GM12878 (cell line): ENCODE measurements around the gene HLA-F. TPM values are rescaled to one million over a fixed set of nuclear protein-coding genes. Genes with fewer than 3 reads are reported as not detected.

Experiments used
- ATAC-seq: fragments of 200-7000 bp; cut with Tn5 transposase; 3 replicates; pipeline ENCODE4 v1.9.1; 2020; ENCODE audit warnings: mild to moderate bottlenecking, moderate library complexity
- BruUV-seq: library from RNA; stranded (reverse); fragments of 400-500 nt; replicated peaks from 2 replicates; lab custom pipeline; 2021; lab: Mats Ljungman, UMichigan
- CTCF ChIA-PET: fragments of 300-600 bp; sonication (Branson Sonifier 250); formaldehyde crosslinking; extraction: SDS; loops from one replicate; lab custom pipeline; 2021; ENCODE audit warnings: inconsistent platforms; lab: Yijun Ruan, JAX
- POLR2A ChIA-PET: fragments of 350-600 bp; formaldehyde crosslinking; extraction: SDS; loops from one replicate; lab custom pipeline; 2021; ENCODE audit warnings: inconsistent platforms; lab: Charles Lee
- RAD21 ChIA-PET: fragments of 300-600 bp; sonication (Branson Sonifier 250); formaldehyde crosslinking; loops from one replicate; lab custom pipeline; 2023; ENCODE audit warnings: antibody characterized with exemption; ENCODE audit not compliant: unreplicated experiment; lab: Charles Lee
- SMC1A ChIA-PET: fragments of 300-600 bp; sonication (Branson Sonifier 250); formaldehyde crosslinking; loops from one replicate; lab custom pipeline; 2023; ENCODE audit not compliant: unreplicated experiment, uncharacterized antibody; lab: Charles Lee
- DNase-seq: peaks from one replicate; pipeline ENCODE4 v3.0.0-alpha.2; 2011; ENCODE audit warnings: low read depth, low spot score
- FAIRE-seq: peaks from 3 replicates; lab custom pipeline; 2011; peaks lifted over from hg19 to GRCh38; lab: Jason Lieb, UNC
- H2AFZ ChIP-seq: 2 replicates; pipeline ENCODE4 v1.6.0; 2011; ENCODE audit warnings: low read depth, low read length, control low read depth; ENCODE audit not compliant: control insufficient read depth
- H3K27ac ChIP-seq: 2 replicates; pipeline ENCODE4 v1.5.1; 2011; ENCODE audit warnings: control low read depth; ENCODE audit not compliant: control insufficient read depth, insufficient read depth
- H3K27me3 ChIP-seq, 2 experiments: replicated peaks in 1 of 2; 2 replicates each; pipeline versions ENCODE4 v1.6.0 to v1.6.1; 2011; ENCODE audit warnings: low read length in 1 of 2; ENCODE audit not compliant: control insufficient read depth in 2 of 2, insufficient read depth in 2 of 2
- H3K36me3 ChIP-seq, 2 experiments: 2 replicates each; pipeline ENCODE4 v1.5.1; 2011; ENCODE audit warnings: low read length in 1 of 2; ENCODE audit not compliant: control insufficient read depth in 2 of 2, insufficient read depth in 2 of 2
- H3K4me1 ChIP-seq: 2 replicates; pipeline ENCODE4 v1.6.1; 2011; ENCODE audit warnings: mild to moderate bottlenecking, low read length, moderate library complexity, mixed read lengths; ENCODE audit not compliant: control insufficient read depth, insufficient read depth
- H3K4me2 ChIP-seq: 2 replicates; pipeline ENCODE4 v1.6.0; 2011; ENCODE audit warnings: control low read depth; ENCODE audit not compliant: control insufficient read depth, insufficient read depth
- H3K4me3 ChIP-seq: fragments of 200-600 bp; sonication (generic); 2 replicates; pipeline ENCODE4 v1.5.1; 2016
- H3K79me2 ChIP-seq: 2 replicates; pipeline ENCODE4 v1.6.0; 2011; ENCODE audit warnings: low read length; ENCODE audit not compliant: control insufficient read depth, insufficient read depth
- H3K9ac ChIP-seq: 2 replicates; pipeline ENCODE4 v1.8.0; 2011; ENCODE audit warnings: low read length, control low read depth, mixed read lengths; ENCODE audit not compliant: control insufficient read depth, insufficient read depth
- H3K9me3 ChIP-seq: replicated peaks from 3 replicates; pipeline ENCODE4 v1.5.1; 2011; ENCODE audit warnings: mild to moderate bottlenecking, low read length; ENCODE audit not compliant: control insufficient read depth, insufficient read depth
- H4K20me1 ChIP-seq: 2 replicates; pipeline ENCODE4 v1.6.0; 2011; ENCODE audit not compliant: control insufficient read depth, insufficient read depth
- BHLHE40 ChIP-seq, 2 experiments: fragments of 450-650 bp in 1 of 2; IDR thresholded peaks; 2 replicates each; pipeline ENCODE4 v1.6.1; 2011 to 2017; ENCODE audit warnings: low read depth in 2 of 2, borderline replicate concordance in 1 of 2, improper control_type of control experiment in 1 of 2, low read length in 1 of 2, mild to moderate bottlenecking in 1 of 2
- FOXM1 ChIP-seq: IDR thresholded peaks from 2 replicates; pipeline ENCODE4 v1.6.1; 2012; ENCODE audit warnings: low read depth, mild to moderate bottlenecking, inconsistent platforms, low read length, moderate library complexity
- HCFC1 ChIP-seq: fragments of 150-350 bp; IDR thresholded peaks from 2 replicates; pipeline ENCODE4 v1.6.1; 2014; ENCODE audit warnings: low read length
- NR2F1 ChIP-seq: fragments of 450-650 bp; conservative IDR thresholded peaks from 2 replicates; pipeline ENCODE4 v1.6.1; 2017; ENCODE audit warnings: mild to moderate bottlenecking
- SMC3 ChIP-seq: IDR thresholded peaks from 2 replicates; pipeline ENCODE4 v1.6.1; 2011; ENCODE audit warnings: low read length, improper control_type of control experiment, borderline replicate concordance
- WGBS: methylation state at CpG from one replicate; pipeline ENCODE4 v1.1.6; 2016; ENCODE audit warnings: low lambda C conversion rate; ENCODE audit not compliant: insufficient replicate concordance, insufficient coverage; ENCODE audit errors: missing lambda C conversion rate; 5-methylcytosine and 5-hydroxymethylcytosine counted together
- in situ Hi-C: fragments of 300-500 bp; cut with MboI; formaldehyde crosslinking; loops from 9 replicates; pipeline ENCODE4 v1.14.3; 2018; ENCODE audit warnings: mixed read lengths
- intact Hi-C: fragments of 100-400 bp; cut with micrococcal nuclease; formaldehyde crosslinking; loops from one replicate; pipeline ENCODE4 v1.14.2; 2022; ENCODE audit not compliant: unreplicated experiment
- polyA plus RNA-seq, 11 experiments: library from polyadenylated mRNA; depleted of rRNA in 4 of 11; unstranded in 6 of 11; stranded (reverse) in 5 of 11; fragments of >200 nt; fragmentation: Nextera tagmentation in 4 of 11; fragmentation: Illumina TruSeq in 1 of 11; extraction: Ambion mirVana in 4 of 11; extraction: Trizol in 1 of 11; gene quantifications; 1 replicate in 1 of 11; 2 replicates in 10 of 11; pipeline versions ENCODE4 v1.2.1 to v1.2.3, GENCODE V29; 2011 to 2016; ENCODE audit warnings: inconsistent platforms in 2 of 11, missing spikeins in 2 of 11, low read depth in 1 of 11
- total RNA-seq, 4 experiments: library from RNA; depleted of rRNA in 3 of 4; stranded (reverse); fragments of >200 nt in 3 of 4; fragmentation: Illumina TruSeq in 1 of 4; extraction: Trizol in 1 of 4; gene quantifications; 2 replicates each; pipeline versions ENCODE4 v1.2.1 to v1.2.3, GENCODE V29; 2013 to 2021
- TF ChIP-seq, protein P1 (sequence below): IDR thresholded peaks from 2 replicates; pipeline ENCODE4 v1.6.1; 2012; ENCODE audit warnings: improper control_type of control experiment, low read depth, low read length; ENCODE audit not compliant: insufficient replicate concordance
- TF ChIP-seq, protein P2 (sequence below): IDR thresholded peaks from 2 replicates; pipeline ENCODE4 v1.6.1; 2012; ENCODE audit warnings: low read depth, low read length, improper control_type of control experiment
- TF ChIP-seq, protein P3 (sequence below): fragments of 450-650 bp; IDR thresholded peaks from 2 replicates; pipeline ENCODE4 v1.6.1; 2018; ENCODE audit warnings: borderline replicate concordance, mild to moderate bottlenecking; ENCODE audit not compliant: partially characterized antibody
- TF ChIP-seq, protein P4 (sequence below): fragments of 450-650 bp; formaldehyde crosslinking; IDR thresholded peaks from 2 replicates; pipeline ENCODE4 v1.4.0; 2020; ENCODE audit warnings: mild to moderate bottlenecking, moderate library complexity

HLA-F gene
- total and polyA plus RNA-seq, 10 of the 15 experiments (the other 5 are each of a cell fraction or from before 2014, with no cell fraction given), result 30.1 to 342 (median 145) TPM

DNA sequence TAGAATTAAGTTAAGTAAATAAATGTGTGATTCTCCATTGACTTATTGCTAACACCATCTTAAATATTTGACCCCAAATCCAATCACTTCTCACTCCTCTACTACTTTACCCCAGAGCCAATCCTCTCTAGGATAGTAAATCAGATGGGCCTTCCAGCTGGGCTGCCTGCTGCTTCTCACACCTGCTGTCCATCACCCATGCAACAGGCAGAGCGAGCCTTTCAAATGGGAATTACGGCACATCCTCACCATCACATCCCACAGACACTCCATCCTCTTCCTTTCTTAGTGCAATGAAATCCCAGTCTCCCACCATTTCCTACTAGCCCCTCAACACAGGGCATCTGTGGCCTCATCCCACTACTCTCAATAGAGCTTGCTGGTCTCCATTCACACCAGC, 34.0 kb downstream of the HLA-F start (continued):
- TF ChIP-seq, protein P1, sequence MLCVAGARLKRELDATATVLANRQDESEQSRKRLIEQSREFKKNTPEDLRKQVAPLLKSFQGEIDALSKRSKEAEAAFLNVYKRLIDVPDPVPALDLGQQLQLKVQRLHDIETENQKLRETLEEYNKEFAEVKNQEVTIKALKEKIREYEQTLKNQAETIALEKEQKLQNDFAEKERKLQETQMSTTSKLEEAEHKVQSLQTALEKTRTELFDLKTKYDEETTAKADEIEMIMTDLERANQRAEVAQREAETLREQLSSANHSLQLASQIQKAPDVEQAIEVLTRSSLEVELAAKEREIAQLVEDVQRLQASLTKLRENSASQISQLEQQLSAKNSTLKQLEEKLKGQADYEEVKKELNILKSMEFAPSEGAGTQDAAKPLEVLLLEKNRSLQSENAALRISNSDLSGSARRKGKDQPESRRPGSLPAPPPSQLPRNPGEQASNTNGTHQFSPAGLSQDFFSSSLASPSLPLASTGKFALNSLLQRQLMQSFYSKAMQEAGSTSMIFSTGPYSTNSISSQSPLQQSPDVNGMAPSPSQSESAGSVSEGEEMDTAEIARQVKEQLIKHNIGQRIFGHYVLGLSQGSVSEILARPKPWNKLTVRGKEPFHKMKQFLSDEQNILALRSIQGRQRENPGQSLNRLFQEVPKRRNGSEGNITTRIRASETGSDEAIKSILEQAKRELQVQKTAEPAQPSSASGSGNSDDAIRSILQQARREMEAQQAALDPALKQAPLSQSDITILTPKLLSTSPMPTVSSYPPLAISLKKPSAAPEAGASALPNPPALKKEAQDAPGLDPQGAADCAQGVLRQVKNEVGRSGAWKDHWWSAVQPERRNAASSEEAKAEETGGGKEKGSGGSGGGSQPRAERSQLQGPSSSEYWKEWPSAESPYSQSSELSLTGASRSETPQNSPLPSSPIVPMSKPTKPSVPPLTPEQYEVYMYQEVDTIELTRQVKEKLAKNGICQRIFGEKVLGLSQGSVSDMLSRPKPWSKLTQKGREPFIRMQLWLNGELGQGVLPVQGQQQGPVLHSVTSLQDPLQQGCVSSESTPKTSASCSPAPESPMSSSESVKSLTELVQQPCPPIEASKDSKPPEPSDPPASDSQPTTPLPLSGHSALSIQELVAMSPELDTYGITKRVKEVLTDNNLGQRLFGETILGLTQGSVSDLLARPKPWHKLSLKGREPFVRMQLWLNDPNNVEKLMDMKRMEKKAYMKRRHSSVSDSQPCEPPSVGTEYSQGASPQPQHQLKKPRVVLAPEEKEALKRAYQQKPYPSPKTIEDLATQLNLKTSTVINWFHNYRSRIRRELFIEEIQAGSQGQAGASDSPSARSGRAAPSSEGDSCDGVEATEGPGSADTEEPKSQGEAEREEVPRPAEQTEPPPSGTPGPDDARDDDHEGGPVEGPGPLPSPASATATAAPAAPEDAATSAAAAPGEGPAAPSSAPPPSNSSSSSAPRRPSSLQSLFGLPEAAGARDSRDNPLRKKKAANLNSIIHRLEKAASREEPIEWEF, result no peak
- TF ChIP-seq, protein P2, sequence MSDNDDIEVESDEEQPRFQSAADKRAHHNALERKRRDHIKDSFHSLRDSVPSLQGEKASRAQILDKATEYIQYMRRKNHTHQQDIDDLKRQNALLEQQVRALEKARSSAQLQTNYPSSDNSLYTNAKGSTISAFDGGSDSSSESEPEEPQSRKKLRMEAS, result no peak
- TF ChIP-seq FOXM1, result no peak
- no peak for TF ChIP-seq HCFC1
- TF ChIP-seq NR2F1, result no peak

DNA sequence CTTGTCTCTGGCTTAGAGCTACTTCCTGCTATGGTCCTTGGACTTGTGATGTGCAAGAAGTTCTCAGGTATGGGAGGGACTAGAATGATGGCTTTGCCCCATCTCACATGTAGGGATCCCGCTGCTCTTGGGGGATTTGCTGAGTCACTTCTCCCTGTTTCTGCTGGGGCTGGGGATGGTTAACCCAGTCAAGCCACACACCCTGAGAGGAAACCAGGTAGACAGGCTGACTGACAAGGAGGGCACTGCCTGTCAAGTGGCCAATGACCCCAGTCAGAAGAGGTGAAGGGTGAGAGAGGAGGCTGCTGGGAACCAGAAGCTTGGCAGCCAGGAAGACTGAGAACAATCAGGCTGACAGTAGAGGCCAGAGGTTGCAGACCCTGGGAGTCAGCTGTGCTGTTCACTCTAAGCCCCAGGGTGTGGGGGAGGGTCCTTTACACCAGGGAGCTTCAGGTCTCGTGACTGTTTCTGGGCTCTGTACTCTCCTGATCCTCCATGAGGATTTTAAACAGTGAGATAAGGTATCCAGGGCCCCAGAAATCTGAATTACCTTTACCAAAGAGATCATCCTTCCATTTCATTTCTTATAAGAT, 34.6 kb downstream of the HLA-F start:
- Histone ChIP-seq H3K27ac (no peak overlapping the region), H3K4me1 (peaks cover 3% of the 10 kb centered on the region), H4K20me1 (no peaks in the 10 kb centered on the region), H3K79me2 (no peaks in the 10 kb centered on the region), H3K9me3 (no peaks in the 10 kb centered on the region), H3K27me3 (no peaks in the 10 kb centered on the region), H2AFZ (no peak overlapping the region), H3K9ac (no peak overlapping the region), H3K4me3 (no peak overlapping the region), H3K36me3 (no peaks in the 10 kb centered on the region), H3K4me2 (no peak overlapping the region)
- ChIA-PET SMC1A (interaction anchor here (0.9 to 1.7 kb wide), 5 partner anchors 9 to 108 kb away, joined by 3 to 4 read pairs (median 3); no protein-coding TSS in a partner anchor), POLR2A (no interaction called here), RAD21 (interaction anchor here (0.9 to 1.2 kb wide), 3 partner anchors 8 to 77 kb away, joined by 3 to 4 read pairs (median 4); no protein-coding TSS in a partner anchor), CTCF (interaction anchor here (0.6 to 3.0 kb wide), 6 partner anchors 9 to 109 kb away, joined by 3 to 22 read pairs (median 6); no protein-coding TSS in a partner anchor)
- BruUV-seq, result no TSS peak
- no peak for DNase-seq
- WGBS, result 44% methylated on average over 2 of the region's 2 CpGs
- FAIRE-seq, result no peak
- in situ Hi-C loops, result no loop called here
- intact Hi-C loops, result loop anchor here (10.0 kb wide), 1 partner anchor 103 kb away; the partner anchor contains the start of gene MOG
- no peak for ATAC-seq
- TF ChIP-seq, protein P3, sequence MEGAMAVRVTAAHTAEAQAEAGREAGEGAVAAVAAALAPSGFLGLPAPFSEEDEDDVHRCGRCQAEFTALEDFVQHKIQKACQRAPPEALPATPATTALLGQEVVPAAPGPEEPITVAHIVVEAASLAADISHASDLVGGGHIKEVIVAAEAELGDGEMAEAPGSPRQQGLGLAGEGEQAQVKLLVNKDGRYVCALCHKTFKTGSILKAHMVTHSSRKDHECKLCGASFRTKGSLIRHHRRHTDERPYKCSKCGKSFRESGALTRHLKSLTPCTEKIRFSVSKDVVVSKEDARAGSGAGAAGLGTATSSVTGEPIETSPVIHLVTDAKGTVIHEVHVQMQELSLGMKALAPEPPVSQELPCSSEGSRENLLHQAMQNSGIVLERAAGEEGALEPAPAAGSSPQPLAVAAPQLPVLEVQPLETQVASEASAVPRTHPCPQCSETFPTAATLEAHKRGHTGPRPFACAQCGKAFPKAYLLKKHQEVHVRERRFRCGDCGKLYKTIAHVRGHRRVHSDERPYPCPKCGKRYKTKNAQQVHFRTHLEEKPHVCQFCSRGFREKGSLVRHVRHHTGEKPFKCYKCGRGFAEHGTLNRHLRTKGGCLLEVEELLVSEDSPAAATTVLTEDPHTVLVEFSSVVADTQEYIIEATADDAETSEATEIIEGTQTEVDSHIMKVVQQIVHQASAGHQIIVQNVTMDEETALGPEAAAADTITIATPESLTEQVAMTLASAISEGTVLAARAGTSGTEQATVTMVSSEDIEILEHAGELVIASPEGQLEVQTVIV, result no peak
- TF ChIP-seq, protein P4, sequence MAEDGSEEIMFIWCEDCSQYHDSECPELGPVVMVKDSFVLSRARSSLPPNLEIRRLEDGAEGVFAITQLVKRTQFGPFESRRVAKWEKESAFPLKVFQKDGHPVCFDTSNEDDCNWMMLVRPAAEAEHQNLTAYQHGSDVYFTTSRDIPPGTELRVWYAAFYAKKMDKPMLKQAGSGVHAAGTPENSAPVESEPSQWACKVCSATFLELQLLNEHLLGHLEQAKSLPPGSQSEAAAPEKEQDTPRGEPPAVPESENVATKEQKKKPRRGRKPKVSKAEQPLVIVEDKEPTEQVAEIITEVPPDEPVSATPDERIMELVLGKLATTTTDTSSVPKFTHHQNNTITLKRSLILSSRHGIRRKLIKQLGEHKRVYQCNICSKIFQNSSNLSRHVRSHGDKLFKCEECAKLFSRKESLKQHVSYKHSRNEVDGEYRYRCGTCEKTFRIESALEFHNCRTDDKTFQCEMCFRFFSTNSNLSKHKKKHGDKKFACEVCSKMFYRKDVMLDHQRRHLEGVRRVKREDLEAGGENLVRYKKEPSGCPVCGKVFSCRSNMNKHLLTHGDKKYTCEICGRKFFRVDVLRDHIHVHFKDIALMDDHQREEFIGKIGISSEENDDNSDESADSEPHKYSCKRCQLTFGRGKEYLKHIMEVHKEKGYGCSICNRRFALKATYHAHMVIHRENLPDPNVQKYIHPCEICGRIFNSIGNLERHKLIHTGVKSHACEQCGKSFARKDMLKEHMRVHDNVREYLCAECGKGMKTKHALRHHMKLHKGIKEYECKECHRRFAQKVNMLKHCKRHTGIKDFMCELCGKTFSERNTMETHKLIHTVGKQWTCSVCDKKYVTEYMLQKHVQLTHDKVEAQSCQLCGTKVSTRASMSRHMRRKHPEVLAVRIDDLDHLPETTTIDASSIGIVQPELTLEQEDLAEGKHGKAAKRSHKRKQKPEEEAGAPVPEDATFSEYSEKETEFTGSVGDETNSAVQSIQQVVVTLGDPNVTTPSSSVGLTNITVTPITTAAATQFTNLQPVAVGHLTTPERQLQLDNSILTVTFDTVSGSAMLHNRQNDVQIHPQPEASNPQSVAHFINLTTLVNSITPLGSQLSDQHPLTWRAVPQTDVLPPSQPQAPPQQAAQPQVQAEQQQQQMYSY, result no peak
- TF ChIP-seq BHLHE40 (IDR thresholded peaks at IDR 0.05; ENCODE audit: borderline replicate concordance in 1 of 2, low read depth in 2 of 2, low read length in 1 of 2), result no peak
- TF ChIP-seq SMC3, result no peak
